HCT116 (cell line): ENCODE results near the gene DCST2. TPM values are rescaled to one million over a fixed set of nuclear protein-coding genes. Genes with fewer than 3 reads are reported as not detected.

Experiments used
- ATAC-seq: fragments of 200-7000 bp; cut with Tn5 transposase; 2 replicates; pipeline ENCODE4 v1.9.1; 2020; ENCODE audit warnings: mild to moderate bottlenecking, moderate library complexity
- BruUV-seq: library from RNA; stranded (reverse); fragments of 400-500 nt; replicated peaks from 2 replicates; lab custom pipeline; 2021; lab: Mats Ljungman, UMichigan
- CTCF ChIA-PET: fragments of 300-600 bp; sonication (Branson Sonifier 250); formaldehyde crosslinking; loops from one replicate; lab custom pipeline; 2021; ENCODE audit warnings: antibody characterized with exemption; lab: Charles Lee
- POLR2A ChIA-PET: fragments of 300-600, 350-600 bp; sonication (Branson Sonifier 250); formaldehyde crosslinking; loops from one replicate; lab custom pipeline; 2021; ENCODE audit warnings: antibody characterized with exemption; lab: Charles Lee
- RAD21 ChIA-PET, 2 experiments: fragments of 300-600 bp; sonication (Branson Sonifier 250); formaldehyde crosslinking; loops; one replicate each; lab custom pipeline; 2023; ENCODE audit warnings: low total read pairs in 2 of 2; ENCODE audit not compliant: uncharacterized antibody in 2 of 2, unreplicated experiment in 2 of 2, low non-redundant PET in 1 of 2; lab: Charles Lee
- DNase-seq: peaks from one replicate; pipeline ENCODE4 v3.0.0-alpha.2; 2010; ENCODE audit warnings: low read depth, low spot score
- H2AFZ ChIP-seq: fragments of 200-600 bp; shearing (Covaris generic), sonication (generic); 2 replicates; pipeline ENCODE4 v1.6.1; 2017; ENCODE audit warnings: low read depth, mixed run types, mixed read lengths, antibody characterized with exemption, low read length; ENCODE audit not compliant: poor library complexity, severe bottlenecking
- H3K27ac ChIP-seq: 2 replicates; pipeline ENCODE4 v1.5.1; 2012; ENCODE audit warnings: low read depth, low read length
- H3K27me3 ChIP-seq: fragments of 200-600 bp; sonication (generic); 2 replicates; pipeline ENCODE4 v1.6.1; 2016; ENCODE audit warnings: mixed run types, low read length, mixed read lengths; ENCODE audit not compliant: insufficient read depth
- H3K36me3 ChIP-seq, 2 experiments: fragments of 200-500 bp in 1 of 2; fragments of 200-600 bp in 1 of 2; sonication (Bioruptor generic) in 1 of 2; sonication (generic) in 1 of 2; 2 replicates each; pipeline versions ENCODE4 v1.5.1 to v1.6.1; 2014 to 2016; ENCODE audit warnings: low read length in 2 of 2, inconsistent platforms in 1 of 2, mixed read lengths in 1 of 2, mixed run types in 1 of 2; ENCODE audit not compliant: insufficient read depth in 2 of 2, control insufficient read depth in 1 of 2
- H3K4me1 ChIP-seq, 2 experiments: fragments of 200-600 bp in 1 of 2; sonication (generic) in 1 of 2; 2 replicates each; pipeline versions ENCODE4 v1.5.1 to v1.6.1; 2012 to 2017; ENCODE audit warnings: low read length in 2 of 2, inconsistent platforms in 1 of 2, mild to moderate bottlenecking in 1 of 2, mixed read lengths in 1 of 2, mixed run types in 1 of 2, moderate library complexity in 1 of 2; ENCODE audit not compliant: insufficient read depth in 2 of 2, control insufficient read depth in 1 of 2
- H3K4me2 ChIP-seq: fragments of 200-600 bp; sonication (generic); 2 replicates; pipeline ENCODE4 v1.6.1; 2017; ENCODE audit warnings: mixed run types, low read length, mixed read lengths
- H3K4me3 ChIP-seq, 2 experiments: fragments of 200-600 bp in 1 of 2; sonication (generic) in 1 of 2; replicated peaks in 1 of 2; 2 replicates each; pipeline ENCODE4 v1.5.1; 2011 to 2016; ENCODE audit warnings: low read length in 2 of 2, control low read depth in 1 of 2, low read depth in 1 of 2, mild to moderate bottlenecking in 1 of 2, mixed read lengths in 1 of 2, mixed run types in 1 of 2
- H3K79me2 ChIP-seq: fragments of 200-600 bp; sonication (generic); 2 replicates; pipeline ENCODE4 v1.6.1; 2017; ENCODE audit warnings: mild to moderate bottlenecking, mixed run types, low read length, moderate library complexity, mixed read lengths; ENCODE audit not compliant: insufficient read depth
- H3K9ac ChIP-seq: fragments of 200-600 bp; sonication (generic); 2 replicates; pipeline ENCODE4 v1.6.1; 2016; ENCODE audit warnings: low read length, mixed read lengths
- H3K9me2 ChIP-seq: fragments of 200-600 bp; sonication (generic), shearing (Covaris generic); 2 replicates; pipeline ENCODE4 v1.6.1; 2017; ENCODE audit warnings: mixed run types, mild to moderate bottlenecking, moderate library complexity; ENCODE audit not compliant: insufficient read depth
- H3K9me3 ChIP-seq, 2 experiments: fragments of 200-500 bp in 1 of 2; fragments of 200-600 bp in 1 of 2; sonication (Bioruptor generic) in 1 of 2; sonication (generic) in 1 of 2; 2 replicates each; pipeline ENCODE4 v1.6.1; 2014 to 2017; ENCODE audit warnings: low read length in 2 of 2, mixed read lengths in 2 of 2, inconsistent platforms in 1 of 2, low read depth in 1 of 2, mild to moderate bottlenecking in 1 of 2, mixed run types in 1 of 2, moderate library complexity in 1 of 2; ENCODE audit not compliant: control insufficient read depth in 1 of 2, insufficient read depth in 1 of 2
- H4K20me1 ChIP-seq: fragments of 200-600 bp; sonication (generic), shearing (Covaris generic); 2 replicates; pipeline ENCODE4 v1.6.1; 2017; ENCODE audit warnings: mixed run types, mild to moderate bottlenecking, moderate library complexity; ENCODE audit not compliant: insufficient read depth
- EZH2phosphoT487 ChIP-seq: fragments of 200-600 bp; IDR thresholded peaks from 2 replicates; pipeline ENCODE4 v1.6.1; 2018; ENCODE audit warnings: antibody characterized with exemption, borderline replicate concordance
- JUND ChIP-seq: IDR thresholded peaks from 2 replicates; pipeline ENCODE4 v1.6.1; 2012
- RAD21 ChIP-seq: IDR thresholded peaks from 2 replicates; pipeline ENCODE4 v1.6.1; 2012; ENCODE audit warnings: low read depth, mild to moderate bottlenecking
- SIN3A ChIP-seq: IDR thresholded peaks from 2 replicates; pipeline ENCODE4 v1.6.1; 2012; ENCODE audit warnings: low read depth
- SP1 ChIP-seq: IDR thresholded peaks from 2 replicates; pipeline ENCODE4 v1.6.1; 2012; ENCODE audit warnings: low read depth
- SRF ChIP-seq: IDR thresholded peaks from 2 replicates; pipeline ENCODE4 v1.6.1; 2012; ENCODE audit warnings: low read depth
- ZFX ChIP-seq: fragments of 450-650 bp; IDR thresholded peaks from 2 replicates; pipeline ENCODE4 v1.6.1; 2017
- intact Hi-C: fragments of 100-400 bp; cut with micrococcal nuclease; formaldehyde crosslinking; loops from 2 replicates; pipeline ENCODE4 v1.10.0; 2022
- total RNA-seq: library from RNA; stranded (reverse); gene quantifications from one replicate; pipeline ENCODE4 v1.2.1, GENCODE V29; 2021; ENCODE audit not compliant: unreplicated experiment
- TF ChIP-seq, protein P1 (sequence below), 3 experiments: fragments of 200-600 bp in 1 of 3; sonication (generic) in 1 of 3; IDR thresholded peaks in 2 of 3; conservative IDR thresholded peaks in 1 of 3; 2 replicates each; pipeline ENCODE4 v1.5.1; 2012 to 2017; ENCODE audit warnings: low read depth in 2 of 3, low read length in 2 of 3, antibody characterized with exemption in 1 of 3, borderline replicate concordance in 1 of 3, control low read depth in 1 of 3, mild to moderate bottlenecking in 1 of 3, mixed read lengths in 1 of 3, mixed run types in 1 of 3, moderate library complexity in 1 of 3; ENCODE audit not compliant: insufficient read depth in 1 of 3

Gene DCST2
- total RNA-seq, 1 experiment from 2014 or later = 2.0 TPM

DNA sequence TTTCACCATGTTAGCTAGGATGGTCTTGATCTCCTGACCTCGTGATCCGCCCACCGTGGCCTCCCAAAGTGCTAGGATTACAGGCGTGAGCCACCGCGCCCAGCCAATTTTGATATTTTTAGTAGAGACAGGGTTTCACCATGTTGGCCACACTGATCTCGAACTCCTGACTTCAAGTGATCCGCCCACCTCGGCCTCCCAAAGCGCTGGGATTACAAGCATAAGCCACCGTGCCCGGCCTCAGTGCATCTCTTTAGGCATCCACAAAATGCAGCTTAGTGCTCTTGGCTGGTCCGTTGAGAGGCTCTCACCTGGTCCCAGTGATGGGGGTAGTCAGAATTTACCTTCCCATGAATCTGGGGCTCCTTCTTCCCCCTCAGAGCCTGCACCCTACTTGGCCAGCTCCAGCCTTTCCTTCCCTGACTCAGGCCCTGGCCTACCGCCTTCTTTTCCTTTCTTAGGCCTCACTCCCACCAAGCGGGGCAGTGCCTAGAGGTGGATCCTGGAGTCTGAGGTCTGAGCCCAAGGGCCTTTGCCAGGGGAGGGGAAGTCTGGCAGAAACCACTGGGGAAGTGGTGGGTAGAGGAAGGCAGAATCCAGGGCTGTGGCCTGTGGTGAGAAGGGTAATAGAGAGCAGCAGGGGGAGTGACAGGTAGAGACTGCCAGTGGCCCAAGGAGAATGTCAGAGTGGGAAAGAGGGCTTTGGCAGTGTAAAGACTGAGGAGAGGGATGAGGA is 36.4 kb downstream of the DCST2 start:
- Histone ChIP-seq H3K9me3 (no peaks in the 10 kb centered on the region), H3K27ac (no peak overlapping the region), H3K79me2 (no peaks in the 10 kb centered on the region), H3K4me1 (peaks cover 28 to 76% of the 10 kb centered on the region in 2 experiments), H3K4me3 (no peak overlapping the region), H3K9me2 (no peaks in the 10 kb centered on the region), H3K4me2 (no peak overlapping the region), H3K27me3 (no peaks in the 10 kb centered on the region), H2AFZ (no peak overlapping the region), H3K9ac (no peak overlapping the region), H3K36me3 (no peaks in the 10 kb centered on the region), H4K20me1 (no peaks in the 10 kb centered on the region)
- TF ChIP-seq SRF (no peak), EZH2phosphoT487 (no peak), RAD21 (no peak), JUND (no peak), SP1 (no peak), ZFX (no peak), SIN3A (no peak)
- TF ChIP-seq, protein P1, sequence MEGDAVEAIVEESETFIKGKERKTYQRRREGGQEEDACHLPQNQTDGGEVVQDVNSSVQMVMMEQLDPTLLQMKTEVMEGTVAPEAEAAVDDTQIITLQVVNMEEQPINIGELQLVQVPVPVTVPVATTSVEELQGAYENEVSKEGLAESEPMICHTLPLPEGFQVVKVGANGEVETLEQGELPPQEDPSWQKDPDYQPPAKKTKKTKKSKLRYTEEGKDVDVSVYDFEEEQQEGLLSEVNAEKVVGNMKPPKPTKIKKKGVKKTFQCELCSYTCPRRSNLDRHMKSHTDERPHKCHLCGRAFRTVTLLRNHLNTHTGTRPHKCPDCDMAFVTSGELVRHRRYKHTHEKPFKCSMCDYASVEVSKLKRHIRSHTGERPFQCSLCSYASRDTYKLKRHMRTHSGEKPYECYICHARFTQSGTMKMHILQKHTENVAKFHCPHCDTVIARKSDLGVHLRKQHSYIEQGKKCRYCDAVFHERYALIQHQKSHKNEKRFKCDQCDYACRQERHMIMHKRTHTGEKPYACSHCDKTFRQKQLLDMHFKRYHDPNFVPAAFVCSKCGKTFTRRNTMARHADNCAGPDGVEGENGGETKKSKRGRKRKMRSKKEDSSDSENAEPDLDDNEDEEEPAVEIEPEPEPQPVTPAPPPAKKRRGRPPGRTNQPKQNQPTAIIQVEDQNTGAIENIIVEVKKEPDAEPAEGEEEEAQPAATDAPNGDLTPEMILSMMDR (IDR thresholded peaks at IDR 0.05 in 2 of 3, conservative IDR thresholded peaks at IDR 0.05 in 1 of 3; ENCODE audit: borderline replicate concordance in 1 of 3, insufficient read depth in 1 of 3, low read depth in 2 of 3, low read length in 2 of 3) = no peak
- ChIA-PET CTCF (interaction anchor here (2.0 to 2.9 kb wide), 2 partner anchors 20 to 26 kb away, joined by 5 to 10 read pairs; partner anchors contain the start of gene SHC1), RAD21 (no interaction called here), POLR2A (no interaction called here)
- no peak for ATAC-seq
- no peak for DNase-seq
- no TSS peak for BruUV-seq
- intact Hi-C loops = loop anchor here (5.0 kb wide), 1 partner anchor 35 kb away; the partner anchor contains the start of gene PYGO2
